Measurements from ENCODE around the gene PRR15L.

Gene PRR15L

DNA sequence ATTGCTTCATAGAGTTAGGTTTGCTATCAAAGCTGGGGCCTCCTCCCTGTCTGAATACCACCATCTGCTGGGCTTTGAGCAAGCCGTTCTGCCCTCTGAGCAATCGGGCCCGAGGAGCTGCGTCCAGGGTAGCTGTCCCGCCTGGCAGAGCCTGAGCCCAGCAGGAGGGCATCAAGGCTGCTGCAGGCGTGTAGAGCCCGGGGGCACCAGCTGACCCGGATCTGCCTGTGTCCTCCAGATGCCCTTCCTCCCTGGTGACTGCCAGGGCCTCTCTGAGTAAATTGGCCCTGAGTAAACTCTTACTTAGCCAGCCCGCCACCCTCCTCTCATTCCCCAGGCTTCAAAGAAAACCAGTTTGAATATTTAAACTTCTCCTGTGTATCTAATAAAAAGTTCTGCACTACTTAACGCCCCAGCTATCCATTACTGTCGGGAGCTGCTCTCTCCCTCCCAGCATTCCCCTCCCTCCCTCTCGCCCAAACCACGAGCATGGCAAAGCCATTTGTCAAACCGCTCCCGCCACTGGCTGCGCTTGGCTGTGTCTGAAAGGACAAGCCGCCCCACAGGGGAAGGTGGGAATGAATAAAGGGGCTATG lies 29.7 kb upstream of the PRR15L start:
- DNase-seq = no peak

DNA sequence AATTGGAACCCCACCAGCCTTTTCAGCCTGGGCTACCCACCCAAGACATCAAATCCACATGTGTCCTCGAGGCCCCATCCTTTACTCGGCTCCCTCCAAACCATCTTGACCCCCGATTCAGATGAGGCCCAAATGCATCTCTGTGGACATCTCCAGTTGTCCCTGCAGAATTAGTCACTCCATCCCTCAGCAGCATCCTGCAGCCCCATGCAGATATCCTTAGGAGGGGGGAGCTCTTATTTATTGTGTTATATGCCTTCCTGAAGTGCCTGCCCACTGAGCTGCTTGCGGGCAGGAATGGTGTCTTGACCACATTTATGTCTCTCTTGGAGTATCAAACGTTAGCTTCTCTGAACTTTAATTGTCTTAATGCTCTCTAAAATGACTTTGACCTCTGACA lies 28.8 kb upstream of the PRR15L start:
- DNase-seq = no peak

DNA sequence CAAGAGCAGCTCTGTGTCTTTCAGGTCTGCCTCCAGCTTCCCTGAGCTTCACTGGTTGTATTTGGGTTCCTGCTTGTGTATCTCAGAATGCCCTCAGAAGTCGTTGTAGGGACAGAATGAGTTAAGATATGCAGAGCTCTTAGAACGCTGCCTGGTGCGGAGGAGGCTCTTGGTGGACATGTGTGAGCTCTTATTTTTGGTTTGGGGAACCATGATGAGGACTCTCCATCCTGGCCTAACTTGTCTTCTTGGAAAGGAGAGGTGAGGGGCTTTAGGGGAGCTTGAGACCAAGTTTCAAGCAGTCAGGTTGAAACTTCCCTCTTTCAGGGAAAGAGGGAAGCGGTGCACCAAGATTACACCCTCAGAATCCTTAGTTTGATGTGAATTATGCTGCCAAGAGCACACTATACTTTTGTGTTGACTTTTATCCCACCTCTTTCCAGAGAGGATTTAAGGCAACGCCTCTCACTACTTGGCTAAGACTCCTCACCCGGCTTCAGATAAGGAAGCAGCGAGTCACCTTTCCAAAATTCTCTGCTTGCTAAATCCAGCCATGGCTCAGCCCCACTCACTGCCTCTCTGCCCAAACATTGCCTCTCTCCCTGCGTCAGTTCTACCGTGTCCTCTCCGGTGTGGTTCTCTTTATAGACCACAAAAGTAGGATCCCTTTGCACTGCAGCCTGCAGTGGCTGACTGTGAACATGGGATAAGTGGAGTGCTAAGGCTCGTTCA lies 26.0 kb upstream of the PRR15L start:
- DNase-seq = no peak

- DNase-seq = no peak
Observed at GRCh38 chr17:47982645-47983390, 25.1 kb upstream of the PRR15L start.

DNA sequence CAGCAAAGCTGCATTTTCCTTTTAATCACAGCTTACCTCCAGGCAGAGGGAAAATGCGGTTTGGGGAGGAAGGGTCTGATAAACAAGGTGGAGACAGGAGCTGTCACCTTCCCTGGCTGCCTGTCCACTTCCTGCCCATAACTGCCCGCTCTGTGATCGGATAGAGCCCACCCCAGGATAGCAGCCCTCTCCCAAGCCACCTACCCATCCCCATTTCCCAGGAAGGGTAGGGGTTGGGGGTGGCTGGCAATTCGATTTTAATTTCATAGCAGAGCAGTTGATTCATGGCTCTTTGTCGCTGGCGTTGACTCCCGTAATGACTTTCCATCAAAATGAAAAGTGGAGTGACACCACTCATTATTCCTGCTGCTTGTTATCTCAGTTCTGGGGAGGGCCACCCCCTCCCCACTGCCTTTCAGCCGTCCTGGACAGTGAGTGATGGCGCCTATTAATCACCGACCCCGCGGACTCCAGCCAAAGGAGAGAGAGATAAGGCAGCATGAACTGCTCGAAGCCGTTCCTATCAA lies 24.5 kb upstream of the PRR15L start:
- no peak for DNase-seq

DNA sequence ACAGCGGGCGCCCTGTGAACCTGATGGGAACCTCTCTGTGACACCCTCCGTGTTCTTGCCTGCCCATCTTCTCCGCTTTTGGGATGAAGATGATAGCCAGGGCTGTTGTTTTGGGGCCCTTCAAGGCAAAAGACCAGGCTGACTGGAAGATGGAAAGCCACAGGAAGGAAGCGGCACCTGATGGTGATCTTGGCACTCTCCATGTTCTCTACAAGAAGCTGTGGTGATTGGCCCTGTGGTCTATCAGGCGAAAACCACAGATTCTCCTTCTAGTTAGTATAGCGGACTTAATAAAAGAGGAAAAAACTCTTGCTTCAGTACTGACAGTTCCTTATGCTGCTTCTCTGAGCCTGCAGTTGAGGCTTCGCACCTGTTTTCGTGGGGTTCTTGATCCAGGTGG lies 23.8 kb upstream of the PRR15L start:
- no peak for DNase-seq

- no peak for DNase-seq
Observed at GRCh38 chr17:47980541-47980940, 22.9 kb upstream of the PRR15L start.

DNA sequence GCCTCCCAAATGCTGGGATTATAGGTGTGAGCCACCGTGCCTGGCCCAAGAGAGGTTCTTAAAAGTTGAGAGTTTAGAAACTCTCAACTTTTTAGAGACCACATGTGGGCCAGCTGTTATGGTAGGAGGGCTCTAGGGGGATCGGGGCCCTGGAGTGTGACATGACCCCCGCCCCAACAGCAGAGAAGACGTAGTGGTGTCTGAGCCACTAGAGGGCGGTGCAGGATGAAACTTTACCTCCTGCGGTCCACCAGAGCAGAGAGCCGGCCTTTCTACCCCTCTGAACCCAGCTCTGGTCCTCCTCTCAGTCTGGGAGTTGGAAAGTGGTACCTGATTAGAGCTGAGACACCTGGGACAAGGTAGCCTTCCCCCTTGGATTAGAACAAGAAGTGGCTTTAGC lies 20.6 kb upstream of the PRR15L start:
- peak; percentile 62 for DNase-seq

GRCh38 chr17:47975823-47976205 lies 18.1 kb upstream of the PRR15L start:
- DNase-seq = no peak

DNA sequence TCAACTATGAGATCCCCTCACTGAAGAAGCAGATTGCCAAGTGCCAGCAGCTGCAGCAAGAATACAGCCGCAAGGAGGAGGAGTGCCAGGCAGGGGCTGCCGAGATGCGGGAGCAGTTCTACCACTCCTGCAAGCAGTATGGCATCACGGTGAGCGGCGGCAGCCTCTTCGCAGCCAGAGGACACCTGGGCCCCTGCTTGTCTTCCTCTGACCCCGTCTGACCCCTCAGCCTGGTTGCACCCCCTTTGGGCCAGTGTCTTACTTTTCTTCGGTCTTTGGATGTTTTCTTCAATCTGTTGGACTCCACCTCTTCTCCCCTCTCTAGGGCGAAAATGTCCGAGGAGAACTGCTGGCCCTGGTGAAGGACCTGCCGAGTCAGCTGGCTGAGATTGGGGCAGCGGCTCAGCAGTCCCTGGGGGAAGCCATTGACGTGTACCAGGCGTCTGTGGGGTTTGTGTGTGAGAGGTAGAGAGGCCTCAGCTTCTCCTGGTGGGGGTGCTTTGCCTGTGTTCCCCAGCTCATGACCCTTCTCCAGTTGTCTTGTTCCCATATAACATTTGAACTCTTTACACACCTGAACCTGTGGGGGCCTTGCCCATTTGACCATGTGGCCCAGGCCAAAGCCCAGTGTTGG lies 17.6 kb upstream of the PRR15L start:
- no peak for DNase-seq

- DNase-seq = no peak
Observed at GRCh38 chr17:47973541-47973940, 15.9 kb upstream of the PRR15L start.

GRCh38 chr17:47970725-47971499 lies 13.2 kb upstream of the PRR15L start, which contains the start of gene CDK5RAP3:
CDK5RAP3 (plus strand) TSS chr17:47971113; CDS start chr17:47971147, 34 bp downstream.
- DNase-seq = peak; percentile 100

DNA sequence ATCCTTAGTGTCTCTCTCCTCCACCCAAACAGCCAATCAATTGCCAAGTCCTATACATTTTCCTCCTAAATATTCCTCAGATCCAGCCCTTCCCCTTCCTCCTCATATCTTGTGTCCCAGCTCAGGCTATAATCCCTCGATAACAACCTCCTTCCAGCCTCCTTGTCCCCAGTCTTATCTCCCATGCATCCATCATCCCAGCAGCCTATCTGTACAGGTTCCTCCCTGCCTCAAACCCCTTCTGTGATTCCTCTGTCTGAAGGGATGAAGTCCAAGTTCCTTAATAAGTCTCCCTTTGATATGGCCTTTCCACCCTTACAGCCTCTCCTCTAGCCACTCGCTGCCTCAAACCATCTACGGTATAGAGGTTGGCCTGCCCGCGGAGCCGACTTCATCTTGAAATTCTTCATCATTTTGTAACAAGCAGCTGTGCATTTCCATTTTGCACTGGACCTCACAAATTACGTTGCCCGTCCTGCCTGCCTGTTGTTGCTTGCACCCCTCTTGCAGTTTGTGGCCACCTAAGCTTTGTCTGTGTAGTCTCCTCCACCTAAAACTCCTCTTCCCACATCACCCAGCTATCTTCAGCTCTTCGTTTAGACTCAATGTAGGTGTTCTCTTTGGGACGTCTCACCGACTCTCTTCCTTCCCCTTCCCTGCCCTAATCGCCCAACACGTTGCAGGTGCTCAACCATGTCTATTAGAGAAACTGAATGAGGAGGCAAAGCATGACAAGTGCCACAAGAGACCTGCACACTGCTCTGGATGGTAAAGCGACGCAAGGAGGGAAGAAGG lies 12.4 kb upstream of the PRR15L start:
- no peak for DNase-seq

DNA sequence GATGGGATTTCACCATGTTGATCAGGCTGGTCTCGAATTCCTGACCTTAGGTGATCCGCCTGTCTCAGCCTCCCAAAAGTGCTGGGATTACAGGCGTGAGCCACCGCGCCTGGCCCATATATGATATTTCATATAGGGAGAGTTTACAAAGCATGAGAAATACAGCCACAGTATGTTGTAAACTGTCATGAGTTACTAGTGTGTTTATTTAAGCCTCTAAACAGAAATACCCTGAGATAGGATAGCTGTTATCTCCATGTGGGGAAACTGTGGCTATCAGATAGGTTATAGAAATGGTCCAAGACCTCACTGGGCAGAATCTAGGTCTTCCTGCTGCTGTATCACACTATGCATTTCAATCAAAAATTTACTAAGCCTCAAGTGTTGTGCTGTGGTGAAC lies 11.2 kb upstream of the PRR15L start:
- DNase-seq = no peak

- DNase-seq = no peak
Observed at GRCh38 chr17:47967607-47968252, 10.0 kb upstream of the PRR15L start.

- no peak for DNase-seq
Observed at GRCh38 chr17:47966079-47966519, 8.4 kb upstream of the PRR15L start.

DNA sequence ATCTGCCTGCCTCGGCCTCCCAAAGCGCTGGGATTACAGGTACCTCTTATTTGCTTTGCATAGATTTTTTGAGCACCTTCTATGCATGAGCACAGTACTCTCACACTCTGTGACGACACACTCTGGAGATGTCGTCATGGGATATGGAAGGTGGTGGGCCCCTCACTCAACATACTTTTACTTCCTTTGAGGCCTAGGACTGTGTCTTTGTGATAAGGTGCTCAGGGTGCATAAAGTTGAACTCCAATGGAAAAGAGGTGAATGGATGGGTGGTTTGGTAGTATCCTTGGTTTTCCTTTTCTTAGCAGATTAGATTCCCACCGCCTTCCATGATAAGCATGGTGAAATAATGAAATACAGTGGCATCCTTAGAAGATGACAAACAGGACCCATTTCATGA lies 7.2 kb upstream of the PRR15L start:
- DNase-seq = no peak

- DNase-seq = no peak
Observed at GRCh38 chr17:47962901-47963300, 5.2 kb upstream of the PRR15L start.

DNA sequence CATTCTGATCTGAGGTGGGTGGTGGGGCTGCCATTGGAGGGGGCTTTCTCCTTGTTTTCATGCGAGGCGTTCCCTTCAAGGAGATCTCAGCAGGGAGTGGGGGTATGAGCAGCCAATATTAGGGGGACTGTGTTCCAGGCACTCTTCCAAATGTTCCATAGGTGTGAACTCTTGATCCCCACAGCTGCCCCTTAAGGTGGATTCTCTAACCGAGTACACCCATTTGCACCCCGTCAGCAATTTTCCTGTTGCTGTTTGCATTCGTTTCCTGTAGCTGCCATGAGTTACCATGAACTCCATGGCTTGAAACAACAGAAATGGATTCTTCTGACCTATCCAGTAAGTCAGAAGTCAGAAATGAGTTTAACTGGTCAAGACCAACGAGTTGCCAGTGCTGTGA lies 3.7 kb upstream of the PRR15L start:
- no peak for DNase-seq

GRCh38 chr17:47959825-47960655 lies 2.4 kb upstream of the PRR15L start:
- DNase-seq = no peak
